Cardiac muscle cell (in vitro differentiated cells and primary cell): ENCODE results near the gene CFAP73. TPM values are rescaled to one million over a fixed set of nuclear protein-coding genes. Genes with fewer than 3 reads are reported as not detected.
"Not testable (repeated sequence)": the region's sequence is repeated elsewhere in the genome, so short reads cannot be mapped to it uniquely, and the experiment has no call there.

Source experiments
- DNase-seq, 2 donors: peaks; one replicate each; pipeline versions ENCODE4 v3.0.0 to v3.0.0-alpha.2; 2010 to 2017; ENCODE audit warnings: low read depth in 1 of 2, low spot score in 1 of 2
- H3K27ac ChIP-seq: fragments of 200-600 bp; sonication (generic); 2 replicates; pipeline ENCODE4 v1.5.1; 2016
- H3K27me3 ChIP-seq: fragments of 200-600 bp; sonication (generic); 2 replicates; pipeline ENCODE4 v1.6.0; 2016; ENCODE audit warnings: control low read depth
- H3K36me3 ChIP-seq: fragments of 200-600 bp; sonication (generic); 2 replicates; pipeline ENCODE4 v1.5.1; 2016; ENCODE audit warnings: control low read depth
- H3K4me1 ChIP-seq: fragments of 200-600 bp; sonication (generic); 2 replicates; pipeline ENCODE4 v1.8.1; 2017; ENCODE audit warnings: low read depth, mild to moderate bottlenecking, mixed run types
- H3K4me3 ChIP-seq: fragments of 200-600 bp; sonication (generic); 2 replicates; pipeline ENCODE4 v1.5.1; 2016; ENCODE audit warnings: mild to moderate bottlenecking
- H3K9me3 ChIP-seq: fragments of 200-600 bp; sonication (generic); 2 replicates; pipeline ENCODE4 v1.5.1; 2017; ENCODE audit warnings: low read depth, mild to moderate bottlenecking, control low read depth
- polyA plus RNA-seq: library from polyadenylated mRNA; unstranded; fragments of >200 nt; fragmentation: Nextera tagmentation; extraction: Ambion mirVana; gene quantifications from 2 replicates; pipeline ENCODE4 v1.2.1, GENCODE V29; 2016
- total RNA-seq: library from RNA; depleted of rRNA; stranded (reverse); fragments of >200 nt; gene quantifications from 2 replicates; pipeline ENCODE4 v1.2.3, GENCODE V29; 2016
- TF ChIP-seq, protein P1 (sequence below): IDR thresholded peaks from 2 replicates; pipeline ENCODE4 v1.5.1; 2012; ENCODE audit warnings: low read depth, mild to moderate bottlenecking, low read length

CFAP73 gene
- total and polyA plus RNA-seq, 2 experiments from 2014 or later: not detected

DNA sequence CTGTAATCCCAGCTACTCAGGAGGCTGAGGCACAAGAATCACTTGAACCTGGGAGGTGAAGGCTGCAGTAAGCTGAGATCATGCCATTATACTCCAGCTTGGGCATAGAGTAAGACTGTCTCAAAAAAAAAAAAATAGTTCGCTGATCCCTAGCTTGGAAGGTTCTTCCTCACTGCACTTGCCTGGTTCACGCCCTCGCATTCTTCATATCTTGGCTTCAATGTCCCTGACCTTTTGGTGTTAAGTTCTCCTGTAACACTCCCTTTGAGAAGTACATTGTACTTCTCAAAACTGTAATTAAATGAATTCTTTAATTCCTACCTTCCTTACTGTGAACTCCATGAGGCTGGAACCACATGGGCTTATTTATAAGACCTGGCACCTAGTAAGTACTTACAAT is 55.3 kb downstream of the CFAP73 start:
- no peak overlapping the region for H3K27ac ChIP-seq
- TF ChIP-seq, protein P1, sequence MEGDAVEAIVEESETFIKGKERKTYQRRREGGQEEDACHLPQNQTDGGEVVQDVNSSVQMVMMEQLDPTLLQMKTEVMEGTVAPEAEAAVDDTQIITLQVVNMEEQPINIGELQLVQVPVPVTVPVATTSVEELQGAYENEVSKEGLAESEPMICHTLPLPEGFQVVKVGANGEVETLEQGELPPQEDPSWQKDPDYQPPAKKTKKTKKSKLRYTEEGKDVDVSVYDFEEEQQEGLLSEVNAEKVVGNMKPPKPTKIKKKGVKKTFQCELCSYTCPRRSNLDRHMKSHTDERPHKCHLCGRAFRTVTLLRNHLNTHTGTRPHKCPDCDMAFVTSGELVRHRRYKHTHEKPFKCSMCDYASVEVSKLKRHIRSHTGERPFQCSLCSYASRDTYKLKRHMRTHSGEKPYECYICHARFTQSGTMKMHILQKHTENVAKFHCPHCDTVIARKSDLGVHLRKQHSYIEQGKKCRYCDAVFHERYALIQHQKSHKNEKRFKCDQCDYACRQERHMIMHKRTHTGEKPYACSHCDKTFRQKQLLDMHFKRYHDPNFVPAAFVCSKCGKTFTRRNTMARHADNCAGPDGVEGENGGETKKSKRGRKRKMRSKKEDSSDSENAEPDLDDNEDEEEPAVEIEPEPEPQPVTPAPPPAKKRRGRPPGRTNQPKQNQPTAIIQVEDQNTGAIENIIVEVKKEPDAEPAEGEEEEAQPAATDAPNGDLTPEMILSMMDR: no peak
- no peak overlapping the region for H3K4me3 ChIP-seq
- no peaks in the 10 kb centered on the region for H3K27me3 ChIP-seq
- H3K4me1 ChIP-seq: no peaks in the 10 kb centered on the region
- no peak for DNase-seq
- H3K9me3 ChIP-seq: no peaks in the 10 kb centered on the region
- H3K36me3 ChIP-seq: no peaks in the 10 kb centered on the region

DNA sequence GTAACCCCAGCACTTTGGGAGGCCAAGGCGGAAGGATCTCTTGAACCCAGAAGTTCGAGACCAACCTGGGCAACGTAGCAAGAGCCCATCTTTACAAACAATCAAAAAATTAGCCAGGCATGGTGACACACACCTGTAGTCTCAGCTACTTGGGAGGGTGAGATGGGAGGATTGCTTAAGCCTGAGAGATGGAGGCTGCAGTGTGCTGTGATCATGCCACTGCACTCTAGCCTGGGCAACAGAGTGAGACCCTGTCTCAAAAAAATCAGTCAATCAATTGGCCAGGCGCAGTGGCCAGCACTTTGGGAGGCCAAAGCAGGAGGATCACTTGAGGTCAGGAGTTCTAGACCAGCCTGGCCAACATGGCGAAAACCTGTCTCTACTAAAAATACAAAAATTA is 57.3 kb downstream of the CFAP73 start:
- not testable (repeated sequence) for H3K4me3 ChIP-seq, DNase-seq

DNA sequence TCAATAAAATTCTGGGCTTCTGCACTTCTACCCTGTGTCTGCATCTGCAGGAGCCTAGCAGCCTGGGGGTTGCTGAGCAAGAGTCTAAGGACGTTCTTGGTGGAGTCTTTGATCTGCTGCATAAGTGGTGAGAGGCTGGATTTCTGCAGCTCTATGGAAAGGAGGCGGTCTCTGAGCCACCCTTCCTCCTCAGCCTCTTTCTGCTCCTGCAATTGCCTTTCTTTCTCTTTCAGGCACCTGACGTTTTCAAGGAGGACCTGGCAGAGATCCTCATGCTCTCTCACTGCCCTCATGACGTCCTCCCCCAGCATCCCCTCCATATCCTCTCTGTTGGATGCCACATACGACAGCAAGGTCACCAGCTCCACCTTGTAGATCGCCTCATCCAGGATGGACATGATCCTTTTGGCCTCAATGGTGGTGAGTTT is 58.1 kb downstream of the CFAP73 start:
- H3K4me1 ChIP-seq: no peaks in the 10 kb centered on the region
- TF ChIP-seq, protein P1: no peak
- no peaks in the 10 kb centered on the region for H3K9me3 ChIP-seq
- H3K4me3 ChIP-seq: no peak overlapping the region
- no peaks in the 10 kb centered on the region for H3K27me3 ChIP-seq
- H3K36me3 ChIP-seq: no peaks in the 10 kb centered on the region
- DNase-seq: no peak
- H3K27ac ChIP-seq: no peak overlapping the region

More for the DNA sequence above, 57.3 kb downstream of the CFAP73 start:
- not testable (repeated sequence) for H3K27me3 ChIP-seq, H3K36me3 ChIP-seq, H3K27ac ChIP-seq, H3K4me1 ChIP-seq, H3K9me3 ChIP-seq

DNA sequence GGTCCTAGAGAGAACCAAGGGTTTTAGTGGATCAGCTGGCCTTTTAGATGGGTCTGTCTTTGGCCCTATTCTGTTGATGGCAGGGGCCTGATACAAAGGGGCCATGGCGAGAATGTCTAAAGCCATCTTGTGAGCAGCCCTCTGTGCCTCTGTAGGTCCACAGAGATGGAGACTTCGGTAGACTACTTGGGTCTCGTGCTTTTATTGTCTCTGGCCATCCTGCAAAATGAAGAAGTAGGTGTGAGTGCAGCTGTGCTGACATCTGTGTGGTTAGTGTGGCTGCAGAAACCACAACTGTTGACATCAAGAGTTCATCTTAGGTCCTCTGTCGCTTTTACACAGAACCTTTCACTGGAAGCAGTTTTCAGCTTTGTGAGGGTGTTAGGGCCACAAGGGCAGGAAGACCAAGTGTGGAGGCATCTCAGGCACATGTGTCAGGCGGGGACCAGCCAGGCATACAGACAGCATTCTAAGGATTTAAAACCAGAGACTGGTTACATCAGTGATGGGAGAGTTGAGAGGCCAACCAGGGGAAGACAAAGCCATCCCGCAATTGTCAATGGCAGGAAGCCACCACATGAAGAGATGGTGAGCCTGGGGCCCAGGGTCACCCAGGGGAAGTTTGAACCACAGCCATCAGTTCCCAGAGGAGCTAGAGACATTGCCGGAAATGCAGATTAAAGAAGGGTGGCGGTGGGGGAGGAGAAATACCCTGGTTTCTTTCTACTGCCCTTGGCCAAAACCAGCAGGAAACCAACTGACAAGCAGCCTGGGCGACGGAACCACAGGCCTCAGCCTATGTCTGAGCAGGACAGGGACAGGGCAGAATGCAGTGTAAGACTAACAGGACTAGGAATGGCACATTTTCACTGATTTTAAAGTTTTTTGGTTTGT is 58.8 kb downstream of the CFAP73 start:
- no peak overlapping the region for H3K4me3 ChIP-seq
- TF ChIP-seq, protein P1: no peak
- DNase-seq: peak in 1 of 2 donors; percentile 55
- no peaks in the 10 kb centered on the region for H3K36me3 ChIP-seq
- H3K9me3 ChIP-seq: no peaks in the 10 kb centered on the region
- no peaks in the 10 kb centered on the region for H3K27me3 ChIP-seq
- H3K27ac ChIP-seq: no peak overlapping the region
- no peaks in the 10 kb centered on the region for H3K4me1 ChIP-seq

Other genes starting within 250 kb of the CFAP73 start
- not detected in 2 replicates for gene OAS1, start 242.8 kb upstream of the CFAP73 start, total RNA-seq
- gene OAS1, start 242.8 kb upstream of the CFAP73 start, polyA plus RNA-seq: not detected in 2 replicates
- 0.04 and 0.36 TPM in 2 replicates for gene OAS3, start 211.2 kb upstream of the CFAP73 start, total RNA-seq
- 0.59 TPM in 1 of 2 replicates, not detected in the other for gene OAS3, start 211.2 kb upstream of the CFAP73 start, polyA plus RNA-seq
- gene OAS2, start 171.2 kb upstream of the CFAP73 start, total RNA-seq: not detected in 2 replicates
- gene OAS2, start 171.2 kb upstream of the CFAP73 start, polyA plus RNA-seq: not detected in 2 replicates
- 0.18 and 0.48 TPM in 2 replicates for gene DTX1, start 93.0 kb upstream of the CFAP73 start, total RNA-seq
- 0.46 TPM in 1 of 2 replicates, not detected in the other for gene DTX1, start 93.0 kb upstream of the CFAP73 start, polyA plus RNA-seq
- 0.32 and 0.33 TPM in 2 replicates for gene RASAL1, start 14.0 kb upstream of the CFAP73 start, total RNA-seq
- 0.24 TPM in 1 of 2 replicates, not detected in the other for gene RASAL1, start 14.0 kb upstream of the CFAP73 start, polyA plus RNA-seq
- 72.6 and 148 TPM in 2 replicates for gene DDX54, start 35.8 kb downstream of the CFAP73 start, total RNA-seq
- gene DDX54, start 35.8 kb downstream of the CFAP73 start, polyA plus RNA-seq: 49.2 and 59.7 TPM in 2 replicates
- 40.7 and 44.4 TPM in 2 replicates for gene RITA1, start 36.0 kb downstream of the CFAP73 start, total RNA-seq
- 36.1 and 39.7 TPM in 2 replicates for gene RITA1, start 36.0 kb downstream of the CFAP73 start, polyA plus RNA-seq
- 11.1 and 24.2 TPM in 2 replicates for gene TPCN1, start 71.7 kb downstream of the CFAP73 start, total RNA-seq
- 13.4 and 31.1 TPM in 2 replicates for gene TPCN1, start 71.7 kb downstream of the CFAP73 start, polyA plus RNA-seq
- 2.5 and 5.8 TPM in 2 replicates for gene SLC8B1, start 185.4 kb downstream of the CFAP73 start, total RNA-seq
- gene SLC8B1, start 185.4 kb downstream of the CFAP73 start, polyA plus RNA-seq: 4.0 and 4.3 TPM in 2 replicates
- 11.7 and 14.3 TPM in 2 replicates for gene PLBD2, start 208.9 kb downstream of the CFAP73 start, total RNA-seq
- gene PLBD2, start 208.9 kb downstream of the CFAP73 start, polyA plus RNA-seq: 13.6 and 17.3 TPM in 2 replicates